Activated gamma-delta T cell treated with Interleukin-2 at 50 U/mL for 16 hours (primary cell): ENCODE results near the gene RAB25.
"Not testable (repeated sequence)": the region's sequence is repeated elsewhere in the genome, so short reads cannot be mapped to it uniquely, and the experiment has no call there.

ENCODE experiments used
- DNase-seq: peaks from one replicate; pipeline ENCODE4 v3.0.0-alpha.2; 2020

RAB25 gene

DNA sequence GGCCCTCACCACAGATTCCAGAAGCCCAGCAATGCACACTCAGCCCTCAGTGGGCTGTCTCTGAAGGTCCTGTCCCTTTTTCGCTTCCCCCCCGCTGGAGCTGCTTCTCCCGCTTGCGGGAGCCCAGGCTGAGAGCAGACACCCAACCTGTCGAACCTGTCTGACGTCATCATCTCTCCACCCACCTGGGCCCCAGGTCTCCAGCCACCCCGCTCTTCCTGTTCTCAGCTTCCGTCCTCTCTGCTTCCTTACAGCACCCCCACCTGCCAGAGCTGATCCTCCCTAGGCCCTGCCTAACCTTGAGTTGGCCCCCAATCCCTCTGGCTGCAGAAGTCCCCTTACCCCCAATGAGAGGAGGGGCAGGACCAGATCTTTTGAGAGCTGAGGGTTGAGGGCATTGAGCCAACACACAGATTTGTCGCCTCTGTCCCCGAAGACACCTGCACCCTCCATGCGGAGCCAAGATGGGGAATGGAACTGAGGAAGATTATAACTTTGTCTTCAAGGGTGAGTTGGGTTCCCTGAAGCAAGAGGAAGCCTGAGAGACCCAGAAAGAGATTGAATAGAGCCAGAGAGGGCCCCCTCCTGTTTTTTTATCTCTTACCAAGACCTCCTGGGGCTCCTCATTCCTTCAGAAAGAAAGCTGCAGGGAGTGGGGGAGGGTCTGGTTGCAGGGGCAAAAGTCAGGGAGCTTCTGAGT is at the start of gene RAB25:
RAB25 (plus strand) TSS at position 224 of the 700 bp plus-strand sequence; CDS start at position 465, 241 bp downstream.
- no peak for DNase-seq

DNA sequence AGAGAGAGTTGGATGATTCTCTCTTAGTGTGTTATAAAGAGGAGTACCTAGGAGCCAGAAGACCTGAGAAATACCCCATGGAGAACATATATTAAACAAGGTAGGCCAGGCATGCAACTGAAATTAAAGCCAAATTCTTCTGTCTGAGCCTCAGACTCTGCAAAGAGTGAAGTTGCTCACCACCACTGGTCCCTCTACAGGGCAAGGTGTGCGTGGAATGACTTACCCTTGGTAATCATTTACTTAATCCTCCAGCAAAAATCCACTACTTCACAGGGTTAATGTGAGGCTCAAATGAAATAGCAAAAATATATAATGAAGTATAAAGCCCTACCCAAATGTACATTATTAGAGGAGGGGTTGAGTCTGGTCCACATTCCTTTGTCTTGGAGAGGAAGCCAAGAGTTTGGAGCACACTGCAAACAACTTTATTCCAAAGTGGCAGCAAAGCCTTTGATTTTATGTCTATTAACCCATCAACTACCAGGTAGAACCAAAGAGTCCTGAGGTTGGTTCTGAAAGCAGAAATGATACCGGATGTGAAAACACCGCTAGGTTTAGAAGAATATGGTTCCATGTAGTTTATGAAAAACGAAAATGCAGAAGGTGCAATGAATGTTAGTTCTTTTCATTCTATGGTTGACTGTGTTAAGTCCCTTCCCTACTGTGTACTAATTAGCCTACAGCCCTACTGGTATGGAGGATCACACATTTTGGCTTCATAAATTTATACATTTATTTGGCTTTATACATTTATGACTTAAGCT is 48.7 kb upstream of the RAB25 start:
- DNase-seq, result no peak

DNA sequence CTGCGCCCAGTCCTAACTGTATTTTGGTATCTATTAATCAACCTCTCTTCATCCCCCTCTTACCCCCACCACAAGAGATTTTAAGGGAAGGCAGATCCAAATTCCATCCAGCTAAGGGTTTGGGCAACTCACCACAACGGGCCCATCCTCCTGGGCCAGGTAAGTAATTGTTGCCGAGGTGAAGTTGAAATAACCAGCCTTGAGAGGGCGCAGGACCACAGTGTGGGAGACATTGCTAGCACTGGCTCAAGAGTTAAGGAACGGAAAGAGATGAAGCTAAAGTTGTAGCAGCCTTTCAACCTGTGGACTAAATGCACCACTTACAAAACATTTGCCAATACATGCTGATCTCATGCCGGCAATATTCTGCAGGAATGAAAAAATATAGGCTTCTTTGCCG is 46.1 kb upstream of the RAB25 start:
- DNase-seq, result no peak

DNA sequence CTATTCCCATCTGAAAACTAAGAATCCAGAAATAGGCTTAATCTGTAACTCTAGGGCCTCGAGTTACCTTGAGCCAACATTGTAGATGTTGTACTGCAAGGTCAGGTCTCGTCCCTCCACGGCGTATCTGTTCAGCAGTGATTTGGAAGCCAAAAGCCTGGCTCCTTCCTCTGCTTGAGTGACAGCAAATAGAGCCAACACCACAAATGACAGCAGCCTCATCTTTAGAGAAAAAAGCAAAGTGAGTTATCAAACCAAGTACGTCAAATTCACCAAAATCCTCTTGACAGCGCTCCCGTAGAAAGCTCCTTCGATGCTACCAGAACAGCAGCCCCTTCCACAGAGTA is 41.0 kb upstream of the RAB25 start:
- DNase-seq, result no peak

DNA sequence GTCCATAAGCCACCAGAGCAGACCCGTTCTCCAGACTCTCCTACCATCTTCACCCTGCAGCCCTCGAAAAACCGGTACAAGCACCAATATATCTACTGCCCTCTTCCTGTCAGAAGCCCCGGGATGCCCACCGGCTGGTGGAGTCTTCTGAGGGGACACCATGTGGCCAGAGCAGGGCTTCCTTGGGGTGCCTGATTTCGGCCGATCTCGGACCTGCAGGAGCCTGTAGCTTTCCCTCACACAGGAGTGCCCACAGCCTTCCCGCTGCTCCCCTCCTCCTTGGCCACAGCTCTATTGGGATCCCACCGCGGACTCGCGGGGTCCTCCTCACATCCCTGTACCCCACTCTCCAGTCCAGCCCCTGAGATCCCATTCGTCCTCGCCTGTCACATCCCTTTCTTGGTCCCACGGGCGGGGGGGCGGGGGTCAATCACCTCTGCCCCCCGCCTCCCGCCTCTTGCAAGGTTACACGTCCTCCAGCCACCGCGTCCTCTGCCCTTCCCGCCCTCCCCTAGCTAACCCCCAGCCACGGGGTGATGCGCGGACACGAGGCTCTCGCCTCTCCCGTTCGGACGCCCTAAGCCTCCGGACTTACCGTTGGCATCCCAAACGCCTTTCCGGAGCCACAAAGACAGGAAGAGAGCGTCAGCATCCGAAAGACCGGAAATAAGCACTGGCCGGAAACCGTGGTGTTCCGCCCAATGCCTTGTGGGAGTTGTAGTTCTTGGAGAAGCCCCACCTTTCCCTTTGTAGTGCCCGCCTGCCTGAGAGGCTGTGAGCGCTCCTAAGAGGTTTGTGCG is 40.5 kb upstream of the RAB25 start, which contains the start of gene SSR2:
SSR2 (minus strand) TSS at position 659 of the 800 bp plus-strand sequence. CDS start 784 bp downstream, outside the sequence.
- peak; percentile 80 for DNase-seq

DNA sequence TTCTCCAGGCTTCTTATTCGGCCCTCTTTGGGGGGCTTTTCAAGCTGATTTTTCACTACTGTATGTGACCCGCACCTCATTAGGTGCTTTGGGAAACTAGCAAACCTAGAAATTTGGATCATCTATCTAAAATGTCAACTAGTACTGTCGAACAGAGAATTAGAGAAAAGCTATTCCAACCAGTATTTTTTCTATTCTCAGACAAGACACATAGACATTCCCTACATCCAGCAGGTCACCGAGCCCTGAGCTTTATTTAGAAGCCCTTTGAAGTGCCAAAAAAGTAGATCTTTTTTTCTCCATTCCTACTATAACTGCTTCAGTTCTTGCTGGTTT is 39.9 kb upstream of the RAB25 start:
- no peak for DNase-seq

DNA sequence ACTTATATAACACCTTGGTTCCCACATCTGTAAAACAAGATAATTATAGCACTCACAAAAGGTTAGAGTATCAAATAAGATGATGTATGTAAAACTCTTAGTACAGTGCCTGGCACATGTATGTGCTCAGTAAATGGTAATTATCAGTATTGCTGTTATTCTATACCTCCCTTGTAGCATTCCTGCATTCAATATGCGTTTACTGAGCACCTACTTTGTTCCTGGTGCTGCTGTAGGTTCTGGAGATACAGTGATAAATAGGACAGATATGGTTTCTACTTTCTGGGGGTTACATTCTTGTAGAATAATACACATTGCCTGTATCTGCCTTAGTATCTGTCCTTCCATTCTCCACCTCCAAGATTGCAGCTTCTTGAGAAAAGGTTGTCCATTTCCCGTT is 39.0 kb upstream of the RAB25 start:
- no peak for DNase-seq

DNA sequence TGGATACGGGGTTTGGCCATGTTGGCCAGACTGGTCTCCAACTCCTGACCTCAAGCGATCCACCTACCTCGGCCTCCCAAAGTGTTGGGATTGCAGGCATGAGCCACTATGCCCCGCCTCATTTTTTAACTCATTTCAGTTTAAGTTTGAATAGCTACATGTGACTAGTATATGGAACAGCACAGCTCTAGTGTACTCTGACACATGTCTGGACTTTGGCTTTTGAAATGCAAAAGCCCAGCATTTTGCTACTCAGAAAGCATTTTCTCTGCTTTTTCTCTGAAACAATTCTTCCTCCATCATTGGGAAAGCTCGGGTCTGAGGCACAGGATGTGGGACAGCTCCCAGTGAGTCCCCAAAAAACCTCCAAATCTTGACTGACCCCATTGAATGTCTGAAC is 36.2 kb upstream of the RAB25 start:
- no peak for DNase-seq

DNA sequence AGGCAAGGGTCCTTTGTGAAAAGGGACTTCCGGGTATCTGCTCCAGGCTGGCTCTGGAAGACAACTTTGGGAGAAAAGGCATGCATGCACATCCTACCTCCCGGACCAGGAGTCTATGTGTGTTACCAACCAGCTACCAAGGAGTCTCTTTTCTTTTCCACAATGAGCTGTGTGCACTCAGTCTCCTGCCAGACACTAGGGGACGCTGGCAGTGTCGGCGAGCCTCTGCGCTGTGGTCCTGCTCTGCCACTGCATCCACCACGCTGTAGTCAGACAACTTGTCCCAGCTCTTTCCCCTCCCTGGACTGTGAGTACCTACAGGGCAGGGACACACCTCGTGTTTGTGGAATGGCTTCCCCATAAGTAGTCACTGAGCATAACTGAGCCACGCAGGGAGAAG is 35.1 kb upstream of the RAB25 start:
- DNase-seq, result no peak

DNA sequence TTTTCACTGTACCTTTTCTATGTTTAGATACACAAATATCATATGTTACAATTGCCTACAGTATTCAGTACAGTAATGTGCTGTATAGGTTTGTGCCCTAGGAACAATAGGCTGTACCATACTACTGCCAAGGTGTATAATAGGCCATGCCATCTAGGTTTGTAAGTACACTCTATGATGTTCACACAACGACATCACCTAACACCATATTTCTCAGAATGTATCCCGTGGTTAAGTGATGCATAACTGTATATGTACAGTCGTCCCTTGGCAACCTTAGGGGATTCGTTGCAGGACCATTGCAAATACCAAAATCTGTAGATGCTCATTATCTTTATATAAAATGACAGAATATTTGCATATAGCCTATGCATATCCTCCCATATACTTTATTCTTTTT is 34.4 kb upstream of the RAB25 start:
- no peak for DNase-seq

DNA sequence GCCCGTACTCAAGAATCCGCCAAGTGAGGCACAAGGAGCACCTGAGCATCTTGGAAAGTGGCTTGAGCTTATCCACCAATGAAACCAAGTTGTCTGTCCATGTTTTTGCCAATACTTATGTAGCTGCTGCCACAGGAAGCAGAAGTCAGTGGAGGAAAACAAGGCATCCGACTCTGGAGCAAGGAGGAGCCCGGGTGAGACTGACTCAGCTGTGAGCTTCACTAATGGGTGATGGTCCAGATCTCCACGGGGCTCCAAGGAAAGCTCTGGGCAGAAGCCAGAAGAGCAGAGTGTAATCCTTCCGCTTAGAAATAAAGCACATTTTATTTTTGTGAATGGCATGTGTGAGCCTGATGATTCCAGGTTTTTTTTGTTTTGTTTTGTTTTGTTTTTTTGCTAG is 27.9 kb upstream of the RAB25 start:
- DNase-seq, result no peak

DNA sequence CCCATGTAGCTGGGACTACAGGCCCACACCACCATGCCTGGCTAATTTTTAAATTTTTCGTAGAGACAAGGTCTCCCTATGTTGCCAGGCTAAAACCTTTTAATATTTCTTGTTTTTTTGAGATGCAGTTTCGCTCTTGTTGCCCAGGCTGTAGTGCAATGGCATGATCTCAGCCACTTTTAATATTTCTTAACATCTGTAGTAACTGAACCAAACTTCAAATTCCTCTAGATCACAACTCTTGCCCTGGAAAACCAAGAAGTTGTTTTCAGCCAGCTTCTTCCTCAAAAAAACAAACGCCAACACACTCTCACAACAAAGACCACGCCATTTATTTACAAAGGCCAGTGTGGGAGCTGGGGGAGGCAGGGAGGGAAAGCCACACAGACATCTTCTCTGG is 26.0 kb upstream of the RAB25 start:
- DNase-seq, result not testable (repeated sequence)

DNA sequence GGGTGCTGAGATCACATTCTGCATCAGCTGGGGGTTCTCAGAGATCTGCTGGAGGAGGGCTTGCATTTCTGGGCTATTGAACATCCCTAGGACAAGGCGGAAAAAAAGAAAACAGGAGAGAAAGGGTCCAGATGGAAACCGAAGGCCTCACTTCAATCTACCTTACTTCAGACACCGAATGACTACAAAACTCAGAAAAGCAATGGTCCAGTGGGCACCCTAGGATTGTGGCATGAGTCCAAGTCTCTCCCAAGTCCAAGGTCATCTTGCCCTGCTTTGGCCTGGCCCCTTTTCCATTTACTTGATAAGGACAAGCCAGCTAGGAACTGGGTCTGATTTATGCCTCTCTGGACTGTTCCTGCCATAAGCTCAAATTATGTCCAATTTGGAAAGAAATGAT is 18.1 kb upstream of the RAB25 start:
- DNase-seq, result no peak

DNA sequence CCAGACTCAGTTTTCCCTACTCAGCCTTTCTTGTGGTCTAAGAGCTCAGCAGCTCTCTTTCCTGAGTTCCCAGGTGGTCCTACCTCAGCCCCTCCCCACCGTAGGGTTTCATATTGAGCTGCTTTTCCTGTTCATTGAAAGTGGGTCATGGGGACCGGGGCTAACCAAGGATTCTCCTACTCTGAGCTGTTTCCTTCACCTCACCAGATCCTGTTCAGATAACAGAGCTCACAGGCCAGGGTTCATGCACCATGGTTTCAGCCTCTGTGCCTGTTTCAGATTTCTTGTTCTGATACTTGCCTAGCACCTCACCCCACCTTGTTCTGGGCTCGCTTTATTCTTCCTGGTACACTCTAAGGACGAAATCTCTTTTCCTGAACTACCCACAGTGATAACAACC is 15.9 kb upstream of the RAB25 start:
- no peak for DNase-seq

DNA sequence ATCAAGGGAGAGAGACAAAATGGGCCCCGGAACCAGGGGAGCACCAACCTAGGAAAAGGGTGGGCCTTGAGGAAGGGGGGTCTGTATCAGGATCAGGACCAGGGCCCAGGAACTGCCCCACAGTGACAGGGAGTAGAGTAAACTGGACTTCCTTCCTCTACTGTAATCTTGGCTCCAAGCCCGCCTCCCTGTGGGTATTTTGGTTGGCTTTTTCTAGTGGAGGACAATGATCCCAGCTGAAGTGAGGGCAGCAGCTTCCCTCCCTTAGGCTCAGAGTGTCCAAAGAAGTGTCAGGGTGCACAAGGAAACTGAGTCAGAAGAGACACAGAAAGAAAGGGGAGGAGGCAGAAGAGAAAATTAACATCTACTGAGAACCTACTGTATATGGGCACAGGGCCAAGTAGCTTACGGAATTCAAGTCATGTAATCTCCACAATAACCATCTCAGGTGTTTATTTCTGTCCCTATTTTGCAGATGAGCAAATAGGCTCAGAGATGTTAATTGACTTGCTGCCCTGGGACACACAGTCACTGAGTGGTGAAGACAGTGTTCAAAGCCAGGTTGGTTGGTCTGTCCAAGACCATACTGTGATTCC is 12.2 kb upstream of the RAB25 start:
- no peak for DNase-seq

DNA sequence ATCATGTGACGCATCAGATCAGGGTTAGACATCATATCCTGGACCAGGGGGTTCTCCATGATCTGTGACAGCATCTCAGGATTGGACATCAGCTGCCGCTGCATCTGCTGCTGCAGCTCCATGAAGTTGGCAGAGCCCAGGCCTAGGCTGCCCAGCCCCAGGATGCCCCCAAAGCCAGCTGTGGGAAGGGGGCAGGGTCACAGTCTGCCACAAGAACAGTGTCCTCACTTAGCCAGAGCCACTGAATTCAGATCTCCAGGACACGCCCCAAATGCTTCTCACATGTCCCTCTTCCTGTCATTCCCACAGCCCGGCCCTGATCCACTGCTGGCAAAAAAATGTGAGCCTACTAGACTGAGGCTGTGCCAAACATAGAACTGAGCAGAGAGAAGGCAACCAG is 10.6 kb upstream of the RAB25 start:
- DNase-seq, result no peak

DNA sequence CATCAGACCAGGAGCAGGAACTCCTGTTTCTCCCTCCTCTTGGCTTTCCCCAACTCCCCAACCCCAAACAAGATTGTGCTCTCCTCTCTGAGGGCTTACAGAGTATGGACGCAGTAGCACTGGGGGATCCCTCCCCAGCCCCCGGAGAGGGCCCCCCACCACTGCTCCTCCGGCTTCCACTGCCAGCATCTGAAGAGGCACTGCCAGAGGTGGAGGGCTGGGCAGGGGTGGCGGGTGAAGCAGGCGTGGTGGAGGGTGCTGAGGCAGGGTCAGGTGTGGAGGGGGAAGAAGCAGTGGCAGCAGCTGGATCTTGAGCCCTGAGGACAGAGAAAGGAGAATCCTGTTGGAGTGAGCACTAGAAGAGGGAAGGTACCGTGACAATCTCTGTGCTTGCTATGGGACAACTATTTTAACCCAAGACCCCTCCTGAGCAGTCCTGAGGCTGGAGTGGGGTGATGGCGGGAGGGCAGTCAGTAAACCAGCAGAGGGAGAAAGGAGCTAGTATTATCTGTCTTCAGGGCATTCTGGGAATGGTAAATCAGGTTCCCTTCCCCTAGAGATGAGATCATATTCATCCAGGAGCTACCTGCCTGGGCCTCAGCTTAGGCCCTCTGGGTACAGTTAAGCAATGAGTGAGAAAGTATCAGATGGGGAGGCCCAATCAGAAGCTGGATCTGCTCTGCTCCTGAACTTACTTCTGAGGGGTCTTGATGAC is 9.8 kb upstream of the RAB25 start:
- no peak for DNase-seq

DNA sequence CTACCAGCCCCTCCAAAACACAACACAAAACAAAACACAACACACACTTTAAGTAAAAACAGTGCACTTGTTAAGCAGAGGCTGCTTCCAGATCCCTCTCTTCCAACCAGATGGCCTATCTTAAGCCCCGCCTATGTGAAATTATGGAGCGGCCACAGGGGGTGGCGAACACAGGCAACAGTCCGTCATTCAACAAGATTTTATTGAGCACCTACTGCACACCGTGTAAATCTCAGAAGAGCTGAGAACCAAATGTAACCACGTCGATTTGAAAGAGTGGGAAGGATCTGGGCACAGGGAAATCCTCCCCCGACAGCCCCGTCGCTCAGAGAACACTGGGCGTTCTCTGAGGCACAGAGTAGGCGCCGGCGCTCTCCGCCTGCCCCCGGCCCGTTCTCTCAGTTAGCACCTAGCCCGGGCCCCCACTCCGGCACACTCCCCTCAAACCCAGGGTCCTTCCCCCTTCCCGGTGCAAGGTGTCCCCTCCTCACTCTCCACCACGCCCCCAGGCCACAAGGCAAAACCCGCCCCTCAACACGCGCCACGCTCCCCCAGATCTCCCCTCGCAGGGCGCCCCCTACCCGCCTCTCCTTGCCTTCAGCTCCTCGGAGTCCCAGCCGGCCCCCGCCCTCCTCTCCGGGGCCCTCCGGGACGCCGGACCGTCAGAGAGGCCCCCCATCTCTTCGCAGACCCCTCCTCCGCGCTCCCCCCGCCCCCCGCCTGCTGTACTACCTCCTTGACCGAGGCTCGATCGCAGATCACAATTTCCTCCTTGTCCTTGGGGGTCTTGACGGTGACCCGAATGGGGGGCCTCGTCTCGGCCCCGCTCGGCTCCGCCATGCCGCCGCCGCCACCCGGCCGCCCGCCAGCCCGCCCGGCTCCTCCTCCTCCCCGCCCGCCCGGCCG is 7.8 kb upstream of the RAB25 start:
- peak; percentile 62 for DNase-seq

DNA sequence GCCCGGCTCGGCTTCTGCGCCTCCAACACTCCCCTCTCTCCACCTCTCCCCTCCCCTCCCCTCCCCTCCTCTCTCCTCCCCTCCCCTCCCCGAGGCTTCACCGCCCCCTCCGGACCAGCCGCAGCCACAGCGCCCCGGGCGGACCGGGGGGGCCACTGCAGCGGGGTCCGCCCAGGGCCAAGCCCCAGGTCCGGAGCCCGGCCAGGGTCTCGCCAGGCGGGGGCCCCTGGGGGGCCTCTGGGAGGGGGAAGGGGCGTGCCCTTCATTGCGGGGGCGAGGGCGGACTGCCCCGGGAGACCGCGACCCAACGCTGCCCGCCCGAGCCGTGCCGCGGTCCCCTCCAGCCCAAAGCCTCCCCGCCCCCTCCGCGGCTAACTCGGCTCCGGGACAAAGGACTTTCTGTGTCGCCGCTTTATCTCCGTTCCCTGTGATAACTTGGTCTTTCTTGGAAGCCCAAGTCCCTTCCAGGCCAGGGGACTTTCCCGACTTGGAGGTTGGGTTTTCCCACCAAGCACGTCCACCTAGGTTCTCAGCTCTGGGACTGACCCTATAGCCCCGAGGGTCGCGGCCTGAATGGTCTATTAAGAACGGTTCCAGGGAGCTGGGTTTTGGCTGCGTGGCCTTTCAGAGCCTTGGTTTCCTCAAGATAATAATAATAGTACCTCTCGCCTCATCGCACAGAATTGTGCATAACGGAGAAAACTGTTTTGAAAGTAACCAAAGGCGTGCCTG is 7.0 kb upstream of the RAB25 start, which contains the start of gene UBQLN4:
UBQLN4 (minus strand) TSS at position 31 of the 732 bp plus-strand sequence. CDS start 97 bp downstream, outside the sequence.
- peak; percentile 84 for DNase-seq

DNA sequence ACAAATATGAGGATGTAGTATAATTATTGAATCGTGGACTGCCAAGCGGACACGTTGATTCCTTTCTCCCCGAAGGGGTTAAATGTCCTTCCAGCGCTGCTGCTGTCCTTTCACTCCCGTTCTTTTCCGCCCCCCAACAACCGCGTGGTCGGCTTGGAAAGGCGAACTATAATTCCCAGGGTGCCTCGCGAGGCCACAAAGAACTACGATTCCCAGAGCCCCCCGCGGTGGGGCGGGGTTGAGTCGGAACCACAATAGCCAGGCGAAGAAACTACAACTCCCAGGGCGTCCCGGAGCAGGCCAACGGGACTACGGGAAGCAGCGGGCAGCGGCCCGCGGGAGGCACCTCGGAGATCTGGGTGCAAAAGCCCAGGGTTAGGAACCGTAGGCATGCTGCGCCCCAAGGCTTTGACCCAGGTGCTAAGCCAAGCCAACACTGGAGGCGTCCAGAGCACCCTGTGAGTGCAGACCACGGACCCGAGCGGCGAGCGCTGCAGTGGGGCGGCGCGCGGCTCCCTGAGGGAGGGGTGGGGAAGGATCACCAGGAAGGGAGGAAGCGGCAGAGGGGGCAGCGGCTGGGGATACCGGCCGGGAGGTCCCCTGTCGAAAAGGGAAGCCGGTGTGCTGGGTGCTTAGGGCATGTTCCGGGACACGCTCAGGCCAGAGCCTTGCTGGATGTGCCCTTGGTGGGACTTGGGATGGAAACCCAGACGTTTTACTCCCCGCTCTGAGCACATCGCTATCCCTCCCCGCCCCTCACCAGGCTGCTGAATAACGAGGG is 6.3 kb upstream of the RAB25 start, which contains the start of gene LAMTOR2:
LAMTOR2 (plus strand) TSS at position 283 of the 781 bp plus-strand sequence; CDS start at position 391, 108 bp downstream.
- peak; percentile 95 for DNase-seq
